PC-9 (cell line): ENCODE results near the gene HMGB2. TPM values are rescaled to one million over a fixed set of nuclear protein-coding genes. Genes with fewer than 3 reads are reported as not detected.

Experiments used
- BruUV-seq: library from RNA; stranded (reverse); fragments of 400-500 nt; replicated peaks from 2 replicates; lab custom pipeline; 2021; lab: Mats Ljungman, UMichigan
- CTCF ChIA-PET: fragments of 300-600 bp; sonication (Branson Sonifier 250); formaldehyde crosslinking; loops from one replicate; lab custom pipeline; 2022; ENCODE audit warnings: antibody characterized with exemption; lab: Charles Lee
- POLR2A ChIA-PET: fragments of 300-600 bp; sonication (Branson Sonifier 250); formaldehyde crosslinking; loops from one replicate; lab custom pipeline; 2022; ENCODE audit warnings: antibody characterized with exemption; ENCODE audit not compliant: unreplicated experiment; lab: Charles Lee
- DNase-seq, 2 experiments: peaks; one replicate each; pipeline versions ENCODE4 v3.0.0 to v3.0.0-alpha.2; 2015 to 2022; ENCODE audit warnings: mixed read lengths in 1 of 2
- H2AFZ ChIP-seq: fragments of 200-600 bp; sonication (generic); 2 replicates; pipeline ENCODE4 v1.8.1; 2017; ENCODE audit warnings: antibody characterized with exemption
- H3F3A ChIP-seq: fragments of 200-600 bp; sonication (generic); 2 replicates; pipeline ENCODE4 v1.8.1; 2017; ENCODE audit warnings: antibody characterized with exemption, mild to moderate bottlenecking, low read depth; ENCODE audit not compliant: insufficient read depth
- H3K27ac ChIP-seq: fragments of 200-600 bp; sonication (generic); 2 replicates; pipeline ENCODE4 v1.6.1; 2016; ENCODE audit warnings: mixed run types
- H3K27me3 ChIP-seq: fragments of 200-600 bp; sonication (generic); 2 replicates; pipeline ENCODE4 v1.6.1; 2016; ENCODE audit warnings: low read depth, mixed run types; ENCODE audit not compliant: insufficient read depth
- H3K36me3 ChIP-seq: fragments of 200-600 bp; sonication (generic); 2 replicates; pipeline ENCODE4 v1.6.1; 2016; ENCODE audit warnings: low read depth, mixed run types
- H3K4me1 ChIP-seq: fragments of 200-600 bp; sonication (generic); replicated peaks from 2 replicates; pipeline ENCODE4 v1.6.1; 2016; ENCODE audit warnings: mixed run types; ENCODE audit not compliant: insufficient read depth
- H3K4me2 ChIP-seq: fragments of 200-600 bp; sonication (generic); 2 replicates; pipeline ENCODE4 v1.6.1; 2017; ENCODE audit warnings: mixed run types
- H3K4me3 ChIP-seq: fragments of 200-600 bp; sonication (generic); 2 replicates; pipeline ENCODE4 v1.6.1; 2016; ENCODE audit warnings: mixed run types
- H3K79me2 ChIP-seq: fragments of 200-600 bp; sonication (generic); 2 replicates; pipeline ENCODE4 v1.6.1; 2017; ENCODE audit warnings: low read depth, mixed run types
- H3K9me2 ChIP-seq: fragments of 200-600 bp; sonication (generic); 2 replicates; pipeline ENCODE4 v1.8.1; 2017; ENCODE audit warnings: mild to moderate bottlenecking; ENCODE audit not compliant: insufficient read depth
- H3K9me3 ChIP-seq: fragments of 200-600 bp; sonication (generic); 2 replicates; pipeline ENCODE4 v1.8.1; 2016; ENCODE audit warnings: low read depth; ENCODE audit not compliant: insufficient read depth
- H4K20me1 ChIP-seq: fragments of 200-600 bp; sonication (generic); 2 replicates; pipeline ENCODE4 v1.8.1; 2017; ENCODE audit not compliant: insufficient read depth
- EZH2 ChIP-seq: fragments of 200-600 bp; sonication (generic); IDR thresholded peaks from 2 replicates; pipeline ENCODE4 v1.8.0; 2017; ENCODE audit warnings: antibody characterized with exemption, low read depth
- intact Hi-C: fragments of 100-400 bp; cut with micrococcal nuclease; formaldehyde crosslinking; loops from one replicate; pipeline ENCODE4 v1.10.0; 2022; ENCODE audit not compliant: unreplicated experiment
- total RNA-seq: library from RNA; stranded (reverse); gene quantifications from 2 replicates; pipeline ENCODE4 v1.2.3, GENCODE V29; 2021
- TF ChIP-seq, protein P1 (sequence below): fragments of 200-600 bp; sonication (generic); conservative IDR thresholded peaks from 2 replicates; pipeline ENCODE4 v1.6.1; 2017; ENCODE audit warnings: mixed run types, antibody characterized with exemption, mild to moderate bottlenecking, moderate library complexity

HMGB2 gene
- total RNA-seq, 1 experiment from 2014 or later, result 213 TPM

DNA sequence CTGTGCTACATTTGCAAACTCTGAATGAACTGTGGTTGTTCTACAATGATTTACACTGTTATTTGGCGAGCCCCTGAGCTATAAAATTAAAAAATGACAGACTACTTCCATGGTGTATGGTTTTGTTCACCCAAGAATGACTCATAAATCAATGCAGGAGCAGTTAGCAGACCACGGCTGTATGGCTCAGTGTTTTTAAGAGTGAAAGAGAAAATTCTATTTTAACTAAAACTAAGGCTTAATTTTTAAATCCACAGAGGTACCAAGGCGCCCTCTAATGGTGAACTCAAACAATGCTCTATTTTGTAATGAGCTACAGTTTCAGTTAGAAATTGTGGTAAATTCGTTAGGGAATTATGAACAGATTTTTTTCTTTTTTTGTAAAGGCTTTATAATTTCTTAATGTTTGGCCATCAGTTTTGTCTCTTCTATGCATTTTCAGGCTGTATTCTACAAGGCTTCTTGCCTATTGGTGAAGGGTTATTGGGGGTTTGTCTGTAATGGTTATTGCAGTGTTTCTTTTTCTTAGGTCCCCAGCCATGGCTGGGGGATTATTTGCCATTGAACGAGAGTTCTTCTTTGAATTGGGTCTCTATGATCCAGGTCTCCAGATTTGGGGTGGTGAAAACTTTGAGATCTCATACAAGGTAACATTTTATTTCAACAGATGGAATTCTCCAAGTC lies 32.5 kb downstream of the HMGB2 start:
- Histone ChIP-seq H3K27me3 (no peaks in the 10 kb centered on the region), H4K20me1 (no peaks in the 10 kb centered on the region), H3K79me2 (no peaks in the 10 kb centered on the region), H3K27ac (no peak overlapping the region), H2AFZ (no peak overlapping the region), H3K4me3 (no peak overlapping the region), H3K9me3 (no peaks in the 10 kb centered on the region), H3F3A (no peaks in the 10 kb centered on the region), H3K36me3 (no peaks in the 10 kb centered on the region), H3K4me2 (no peak overlapping the region), H3K9me2 (no peaks in the 10 kb centered on the region), H3K4me1 (no peaks in the 10 kb centered on the region)
- ChIA-PET CTCF (interaction anchor here (0.5 to 2.0 kb wide), 14 partner anchors 11 to 1180 kb away, joined by 3 to 27 read pairs (median 3); no protein-coding TSS in a partner anchor), POLR2A (interaction anchor here (0.8 kb wide), 1 partner anchor 305 kb away, joined by 3 read pairs; no protein-coding TSS in a partner anchor)
- no peak for DNase-seq
- BruUV-seq, result no TSS peak
- TF ChIP-seq, protein P1, sequence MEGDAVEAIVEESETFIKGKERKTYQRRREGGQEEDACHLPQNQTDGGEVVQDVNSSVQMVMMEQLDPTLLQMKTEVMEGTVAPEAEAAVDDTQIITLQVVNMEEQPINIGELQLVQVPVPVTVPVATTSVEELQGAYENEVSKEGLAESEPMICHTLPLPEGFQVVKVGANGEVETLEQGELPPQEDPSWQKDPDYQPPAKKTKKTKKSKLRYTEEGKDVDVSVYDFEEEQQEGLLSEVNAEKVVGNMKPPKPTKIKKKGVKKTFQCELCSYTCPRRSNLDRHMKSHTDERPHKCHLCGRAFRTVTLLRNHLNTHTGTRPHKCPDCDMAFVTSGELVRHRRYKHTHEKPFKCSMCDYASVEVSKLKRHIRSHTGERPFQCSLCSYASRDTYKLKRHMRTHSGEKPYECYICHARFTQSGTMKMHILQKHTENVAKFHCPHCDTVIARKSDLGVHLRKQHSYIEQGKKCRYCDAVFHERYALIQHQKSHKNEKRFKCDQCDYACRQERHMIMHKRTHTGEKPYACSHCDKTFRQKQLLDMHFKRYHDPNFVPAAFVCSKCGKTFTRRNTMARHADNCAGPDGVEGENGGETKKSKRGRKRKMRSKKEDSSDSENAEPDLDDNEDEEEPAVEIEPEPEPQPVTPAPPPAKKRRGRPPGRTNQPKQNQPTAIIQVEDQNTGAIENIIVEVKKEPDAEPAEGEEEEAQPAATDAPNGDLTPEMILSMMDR, result peak; percentile 71
- no peak for TF ChIP-seq EZH2
- intact Hi-C loops, result loop anchor here (1.0 kb wide), 2 partner anchors 276 to 288 kb away; no protein-coding TSS in a partner anchor

DNA sequence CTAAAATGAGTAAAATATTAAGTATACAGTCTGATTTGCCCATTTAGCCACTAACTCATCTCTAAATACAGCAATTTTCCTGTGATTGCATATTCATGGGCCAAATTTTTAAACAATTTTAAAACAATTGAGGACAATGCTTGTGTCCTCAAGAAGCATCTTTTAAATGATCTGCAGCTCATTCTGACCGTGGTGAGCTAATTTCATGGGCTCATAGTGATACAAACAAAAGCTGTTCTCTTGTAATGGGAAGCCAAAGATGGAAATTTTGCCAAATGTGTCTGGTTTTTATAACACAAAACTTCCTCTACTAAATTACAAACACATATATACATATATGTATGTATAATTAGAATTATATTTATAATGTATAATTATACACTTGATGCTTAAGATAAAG lies 39.7 kb downstream of the HMGB2 start:
- CTCF ChIA-PET, result no interaction called here

DNA sequence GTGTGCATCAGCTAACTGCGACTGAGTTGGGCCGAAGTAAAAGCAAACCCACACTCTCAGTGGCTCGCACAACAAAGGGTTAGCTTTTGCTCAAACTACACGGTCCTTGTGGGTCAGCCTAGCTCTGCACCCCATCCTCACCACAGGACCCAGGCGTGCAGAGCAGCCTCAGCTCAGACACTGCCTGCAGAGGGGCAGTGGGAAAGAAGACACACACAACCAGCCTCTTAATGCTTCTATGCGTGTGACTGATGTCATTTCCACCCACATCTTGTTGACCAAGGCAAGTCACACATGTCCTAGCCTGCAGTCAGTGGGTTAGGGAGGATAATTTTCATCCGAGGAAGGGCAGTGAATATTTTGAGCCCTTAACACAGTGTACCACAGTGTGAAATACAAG lies 40.5 kb downstream of the HMGB2 start:
- CTCF ChIA-PET, result no interaction called here
- POLR2A ChIA-PET, result no interaction called here
- Histone ChIP-seq H3K4me2 (no peak overlapping the region), H3K9me3 (no peaks in the 10 kb centered on the region), H3K27me3 (no peaks in the 10 kb centered on the region), H3K79me2 (no peaks in the 10 kb centered on the region), H3K9me2 (no peaks in the 10 kb centered on the region), H3K4me1 (no peaks in the 10 kb centered on the region), H3F3A (no peaks in the 10 kb centered on the region), H4K20me1 (no peaks in the 10 kb centered on the region), H3K36me3 (no peaks in the 10 kb centered on the region), H2AFZ (no peak overlapping the region), H3K4me3 (no peak overlapping the region), H3K27ac (no peak overlapping the region)
- no peak for TF ChIP-seq EZH2
- TF ChIP-seq, protein P1, result no peak
- no peak for DNase-seq
- intact Hi-C loops, result no loop called here
- BruUV-seq, result no TSS peak

More for the DNA sequence above, 39.7 kb downstream of the HMGB2 start:
- Histone ChIP-seq H3K27me3 (no peaks in the 10 kb centered on the region), H3K4me3 (no peak overlapping the region), H3K27ac (no peak overlapping the region), H2AFZ (no peak overlapping the region), H3F3A (no peaks in the 10 kb centered on the region), H3K9me3 (no peaks in the 10 kb centered on the region), H3K4me1 (no peaks in the 10 kb centered on the region), H4K20me1 (no peaks in the 10 kb centered on the region), H3K79me2 (no peaks in the 10 kb centered on the region), H3K9me2 (no peaks in the 10 kb centered on the region), H3K36me3 (no peaks in the 10 kb centered on the region), H3K4me2 (no peak overlapping the region)
- intact Hi-C loops, result no loop called here
- DNase-seq, result no peak
- POLR2A ChIA-PET, result no interaction called here
- TF ChIP-seq EZH2, result no peak
- TF ChIP-seq, protein P1, result no peak
- BruUV-seq, result no TSS peak
